Renal cortical epithelial cell (primary cell): ENCODE results near the gene FCHSD2. TPM values are rescaled to one million over a fixed set of nuclear protein-coding genes. Genes with fewer than 3 reads are reported as not detected.
"Not testable (repeated sequence)": the region's sequence is repeated elsewhere in the genome, so short reads cannot be mapped to it uniquely, and the experiment has no call there.

Source experiments
- DNase-seq: peaks from one replicate; pipeline ENCODE4 v3.0.0-alpha.2; 2011; ENCODE audit warnings: low read depth
- total RNA-seq: library from RNA; depleted of rRNA; stranded (reverse); fragments of >200 nt; gene quantifications from 2 replicates; pipeline ENCODE4 v1.2.3, GENCODE V29; 2014

The FCHSD2 gene
- total RNA-seq, 1 donor from 2014 or later, result 21.5 TPM

DNA sequence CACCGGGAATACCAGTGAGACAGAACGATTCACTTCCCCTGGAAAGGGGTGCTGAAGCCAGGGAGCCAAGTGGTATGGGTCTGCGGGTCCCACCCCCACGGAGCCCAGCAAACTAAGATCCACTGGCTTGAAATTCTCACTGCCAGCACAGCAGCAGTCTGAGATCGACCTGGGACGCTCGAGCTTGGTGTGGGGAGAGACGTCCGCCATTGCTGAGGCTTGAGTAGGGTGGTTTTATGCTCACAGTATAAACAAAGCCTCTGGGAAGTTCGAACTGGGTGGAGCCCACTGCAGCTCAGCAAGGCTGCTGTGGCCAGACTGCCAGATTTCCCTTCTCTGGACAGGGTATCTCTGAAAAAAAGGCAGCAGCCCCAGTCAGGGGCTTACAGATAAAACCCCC lies 80.7 kb downstream of the FCHSD2 start:
- not testable (repeated sequence) for DNase-seq

DNA sequence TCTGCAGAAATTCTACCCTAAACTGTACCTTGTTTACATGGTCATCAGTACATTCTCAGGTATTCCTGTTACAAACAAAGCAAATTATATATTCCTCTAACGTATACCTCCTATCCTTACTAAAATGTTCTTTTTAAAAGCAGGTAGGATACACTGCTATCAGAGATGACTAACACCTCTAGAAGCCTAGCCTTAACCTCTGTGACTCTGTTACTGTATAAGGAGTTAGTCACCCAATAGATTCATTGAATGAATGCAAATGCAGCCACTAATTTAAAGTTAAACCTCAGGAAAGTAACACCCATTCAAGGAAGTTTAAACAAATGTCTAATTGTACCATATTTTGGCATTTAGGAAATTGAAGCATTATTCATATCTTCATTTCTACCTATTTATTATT lies 82.2 kb downstream of the FCHSD2 start:
- no peak for DNase-seq

DNA sequence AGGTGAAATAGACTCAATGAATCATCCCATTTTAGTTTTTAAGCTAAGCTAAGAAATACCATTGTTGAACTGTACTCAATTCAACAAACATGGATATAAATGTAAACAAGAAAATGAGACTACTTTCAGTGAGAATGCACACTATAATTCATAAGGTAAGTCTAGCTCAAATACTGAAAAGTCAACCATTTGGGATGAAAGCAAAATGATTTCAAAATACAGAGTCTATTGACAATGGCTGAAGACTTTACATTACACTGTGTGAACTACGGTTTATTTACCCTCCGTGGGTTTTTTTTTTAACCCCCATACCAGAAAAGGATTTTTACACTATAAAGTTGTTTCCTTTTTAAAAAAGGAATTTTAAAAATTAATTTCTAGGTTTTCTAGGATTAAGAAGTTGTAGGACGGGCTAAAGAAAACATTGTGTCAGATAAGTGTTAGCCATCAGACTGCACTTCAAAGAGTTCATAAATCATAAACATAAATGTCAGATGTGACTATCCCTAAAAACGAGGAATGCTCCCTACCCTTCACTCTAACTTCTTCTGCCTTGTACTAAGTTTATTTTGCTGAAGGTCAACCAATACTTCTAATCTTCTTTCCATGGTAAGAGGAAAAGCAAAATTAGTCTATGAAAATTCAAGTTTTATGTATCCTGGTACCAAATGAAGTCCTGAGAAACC lies 83.0 kb downstream of the FCHSD2 start:
- no peak for DNase-seq

DNA sequence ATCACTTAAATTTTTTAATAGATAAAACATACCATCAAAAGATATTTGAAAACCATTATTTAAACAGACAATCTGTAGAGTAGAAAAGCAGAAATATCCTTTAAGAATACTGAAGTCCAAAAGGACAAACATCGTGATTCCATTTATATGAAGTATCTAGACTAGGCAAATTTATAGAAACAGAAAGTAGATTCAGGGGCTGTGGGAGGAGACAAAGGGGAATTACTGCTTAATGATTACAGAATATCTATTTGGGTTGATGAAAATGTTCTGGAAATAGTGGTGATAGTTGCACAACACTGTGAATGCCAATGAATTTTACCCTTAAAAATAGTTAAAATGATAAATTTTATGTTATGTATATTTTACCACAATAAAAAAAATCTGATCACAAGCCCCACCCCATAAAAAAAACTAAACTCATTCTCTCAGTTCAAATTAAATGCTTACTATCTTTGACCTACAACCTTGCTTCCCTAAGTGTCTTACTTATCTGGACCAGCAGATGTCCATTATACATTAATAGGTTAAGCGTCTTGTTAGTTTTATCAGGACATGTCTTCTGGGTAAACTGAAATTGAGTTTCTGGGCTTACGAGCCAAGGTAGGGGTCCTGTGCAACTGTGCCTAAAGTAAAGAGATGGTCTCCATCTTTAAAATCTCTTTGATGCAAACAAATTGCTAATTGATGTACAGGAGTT lies 86.3 kb downstream of the FCHSD2 start:
- no peak for DNase-seq

DNA sequence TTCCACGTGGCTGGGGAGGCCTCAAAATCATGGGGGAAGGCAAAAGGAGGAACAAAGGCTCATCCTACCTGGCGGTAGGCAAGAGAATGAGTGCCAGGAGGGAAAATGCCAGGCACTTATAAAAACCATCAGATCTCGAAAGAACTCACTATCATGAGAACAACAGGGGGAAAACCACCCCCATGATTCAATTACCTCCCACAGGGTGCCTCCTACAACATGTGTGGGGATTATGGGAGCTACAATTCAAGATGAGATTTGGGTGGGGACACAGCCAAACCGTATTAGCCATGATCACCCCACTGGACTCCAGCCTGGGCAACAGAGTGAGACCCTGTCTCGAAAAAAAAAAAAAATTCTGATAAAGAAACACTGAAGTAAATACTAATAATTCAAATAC lies 87.1 kb downstream of the FCHSD2 start:
- DNase-seq, result no peak

DNA sequence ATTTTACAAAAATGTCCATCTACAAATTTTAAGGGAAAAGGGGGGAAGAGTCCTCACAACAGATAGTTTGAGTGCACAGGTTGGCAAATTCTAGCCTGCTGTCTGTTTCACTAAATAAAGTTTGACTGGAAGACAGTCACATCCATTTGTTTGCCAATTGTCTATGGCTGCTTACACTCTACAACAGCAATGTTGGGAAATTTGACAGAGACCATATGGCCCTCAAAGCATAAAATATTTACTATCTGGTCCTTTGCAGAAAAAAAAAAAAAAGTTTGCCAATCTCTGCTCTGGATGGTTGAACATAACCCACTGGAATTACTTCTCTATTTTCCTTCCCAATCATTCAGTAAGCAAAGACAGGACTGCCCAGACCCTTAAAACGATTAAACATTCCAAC lies 88.2 kb downstream of the FCHSD2 start:
- DNase-seq, result no peak

DNA sequence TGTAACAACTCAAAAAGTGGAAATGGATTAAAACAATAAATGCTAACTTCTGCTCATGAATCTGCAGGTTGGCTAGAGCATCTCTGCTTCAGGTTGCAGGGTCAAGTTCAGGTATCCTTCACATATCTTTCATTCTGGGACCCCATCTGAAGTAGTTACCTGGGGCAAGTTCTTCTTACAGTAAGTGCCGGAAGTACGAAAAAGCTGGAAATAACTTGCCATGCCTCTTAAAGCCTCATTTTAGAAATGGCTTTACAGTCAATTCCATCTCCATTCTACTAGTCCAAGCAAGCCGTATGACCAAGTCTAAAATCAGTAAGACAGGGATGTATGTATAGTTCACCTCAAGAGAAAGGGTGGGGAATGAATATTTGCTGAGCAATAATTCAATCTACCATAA lies 93.7 kb downstream of the FCHSD2 start:
- no peak for DNase-seq

DNA sequence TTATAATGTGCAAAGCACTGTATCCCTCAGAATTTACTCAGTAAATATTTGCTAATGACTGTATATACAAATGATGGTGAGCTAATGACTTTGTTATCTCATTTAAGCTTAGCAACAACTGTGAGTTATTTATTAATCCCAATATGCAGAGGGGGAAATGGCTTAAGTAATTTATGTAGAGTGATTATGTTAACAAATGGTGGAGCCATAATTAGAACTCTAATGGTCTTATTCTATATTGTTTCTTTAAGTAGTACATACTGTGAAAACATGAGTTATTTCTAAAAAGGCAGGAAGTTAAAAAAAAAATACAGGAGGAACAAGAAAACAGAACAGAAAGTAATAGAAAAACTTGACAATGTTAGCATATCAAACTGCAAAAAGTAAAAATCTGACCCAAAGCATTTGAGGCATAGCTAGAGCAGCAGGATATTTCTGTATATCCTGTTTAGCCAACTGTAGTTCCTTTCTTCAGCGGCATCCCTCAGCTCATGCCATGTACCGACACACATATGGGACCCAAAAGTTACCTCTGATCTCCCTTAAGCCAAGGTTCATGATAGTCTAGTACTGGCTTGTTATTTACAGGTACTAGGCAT lies 94.2 kb downstream of the FCHSD2 start:
- DNase-seq, result peak; percentile 62

DNA sequence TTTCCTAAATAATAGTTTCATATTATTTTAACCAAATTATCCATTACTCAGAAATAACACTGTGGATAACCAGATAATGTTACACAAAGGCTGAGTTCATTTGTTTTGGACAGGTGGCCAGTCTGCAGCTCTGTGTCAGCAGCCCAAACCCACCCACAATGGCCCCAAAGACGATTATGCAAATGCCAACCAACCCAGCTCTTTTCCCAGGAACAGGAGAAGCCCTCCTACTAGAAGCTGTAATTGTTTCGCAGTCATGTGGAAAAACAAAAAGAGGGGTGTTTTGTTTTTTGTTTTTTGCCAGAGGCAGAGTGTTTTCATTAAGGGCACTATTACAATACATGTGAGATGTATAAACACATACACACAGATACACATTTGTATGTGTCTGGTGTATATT lies 102.1 kb downstream of the FCHSD2 start:
- no peak for DNase-seq

DNA sequence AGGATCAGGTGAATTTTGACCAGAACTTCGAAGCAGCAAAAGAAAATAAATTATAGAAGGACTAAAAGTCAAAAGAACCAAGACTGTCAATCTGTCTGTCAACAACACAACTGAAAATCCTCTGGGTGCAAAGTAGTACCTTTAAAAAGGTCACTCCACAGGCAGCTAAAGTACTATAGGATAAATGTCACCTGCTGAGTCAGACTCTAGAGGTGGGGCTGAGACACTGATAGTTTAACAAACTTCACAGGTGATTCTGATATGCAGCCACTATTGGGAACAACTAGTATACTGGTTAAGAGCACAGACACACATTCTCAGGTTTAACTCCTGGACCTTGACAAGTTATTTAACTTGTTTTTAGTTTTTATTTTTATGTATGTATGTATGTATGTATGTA lies 107.3 kb downstream of the FCHSD2 start:
- DNase-seq, result no peak

DNA sequence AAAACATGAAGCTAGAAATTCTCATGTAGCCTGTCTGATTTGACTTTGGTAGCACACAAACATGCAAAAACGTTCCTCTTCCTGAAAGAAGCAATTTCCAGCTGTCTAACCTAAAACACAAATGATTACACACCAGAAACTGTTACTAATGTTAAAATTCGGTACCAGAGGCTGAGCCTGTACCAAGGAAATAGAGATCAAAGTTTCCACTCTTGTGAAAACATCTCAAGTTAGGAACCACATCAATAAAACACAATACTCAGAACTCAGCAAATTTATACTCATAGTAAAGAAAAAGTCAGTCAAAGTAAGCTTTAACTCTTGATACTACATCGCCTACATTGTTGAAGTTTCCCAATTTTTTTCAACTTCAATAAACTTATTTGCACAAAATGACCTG lies 107.8 kb downstream of the FCHSD2 start:
- no peak for DNase-seq

DNA sequence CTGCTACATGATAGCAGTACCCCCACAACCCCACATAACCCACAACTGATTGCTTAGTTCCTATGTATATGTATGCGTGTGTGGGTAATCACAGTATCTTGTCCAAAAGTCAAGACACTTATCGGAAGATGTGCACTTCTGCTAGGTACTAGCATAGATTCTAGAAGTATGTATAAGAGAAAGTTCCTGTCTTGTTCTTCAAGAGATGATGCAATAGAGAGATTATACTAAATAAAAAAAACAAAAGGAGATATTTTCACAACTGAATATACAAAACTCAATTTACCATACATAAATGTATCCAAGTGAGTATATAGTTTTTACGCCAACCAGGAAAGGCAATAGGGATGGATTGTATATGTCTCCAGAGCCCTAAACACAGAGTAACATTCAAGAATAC lies 112.0 kb downstream of the FCHSD2 start:
- DNase-seq, result no peak

DNA sequence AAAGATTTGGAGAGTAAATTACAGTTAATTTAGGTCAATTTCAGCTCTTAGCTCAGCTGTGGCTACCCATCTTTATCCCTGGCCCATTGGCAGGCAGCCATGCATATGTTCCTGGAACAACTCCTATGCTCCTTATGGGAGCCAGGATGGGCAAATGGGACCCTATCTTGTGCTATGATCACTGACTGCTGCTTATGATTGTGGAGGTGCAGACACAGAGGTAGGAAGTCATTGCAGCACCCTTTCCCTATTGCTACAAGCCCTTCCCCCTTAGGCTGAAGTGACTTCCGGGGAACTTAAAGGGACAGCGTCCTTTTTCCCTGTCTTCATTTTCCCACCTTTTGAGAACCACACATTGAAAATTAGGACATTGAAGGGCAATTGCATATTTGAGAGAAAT lies 112.7 kb downstream of the FCHSD2 start:
- no peak for DNase-seq

DNA sequence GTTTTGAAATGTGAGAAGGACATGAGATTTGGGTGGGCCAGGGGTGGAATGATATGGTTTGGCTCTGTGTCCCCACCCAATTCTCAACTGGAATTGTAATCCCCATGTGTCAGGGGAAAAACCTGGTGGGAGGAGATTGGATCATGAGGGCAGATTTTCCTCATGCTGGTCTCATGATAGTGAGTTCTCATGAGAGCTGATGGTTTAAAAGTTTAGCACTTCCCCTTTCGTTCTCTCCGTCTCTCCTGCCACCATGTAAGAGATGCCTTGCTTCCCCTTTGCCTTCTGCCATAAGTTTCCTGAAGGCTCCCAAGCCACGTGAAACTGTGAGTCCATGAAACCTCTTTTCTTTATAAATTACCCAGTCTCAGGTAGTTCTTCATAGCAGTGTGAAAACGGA lies 113.5 kb downstream of the FCHSD2 start:
- no peak for DNase-seq

DNA sequence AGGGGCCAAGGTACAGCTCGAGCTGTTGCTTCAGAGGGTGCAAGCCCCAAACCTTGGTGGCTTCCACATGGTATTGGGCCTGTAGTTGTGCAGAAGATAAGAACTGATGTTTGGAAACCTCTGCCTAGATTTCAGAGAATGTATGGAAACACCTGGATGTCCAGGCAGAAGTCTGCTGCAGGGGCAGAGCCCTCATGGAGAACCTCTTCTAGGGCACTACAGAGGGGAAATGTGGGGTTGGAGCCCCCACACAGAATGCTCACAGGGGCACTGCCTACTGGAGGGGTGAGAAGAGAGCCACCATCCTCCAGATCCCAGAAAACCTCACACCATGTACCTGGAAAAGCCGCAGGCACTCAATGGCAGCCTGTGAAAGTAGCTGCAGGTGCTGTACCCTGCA lies 114.3 kb downstream of the FCHSD2 start:
- not testable (repeated sequence) for DNase-seq

DNA sequence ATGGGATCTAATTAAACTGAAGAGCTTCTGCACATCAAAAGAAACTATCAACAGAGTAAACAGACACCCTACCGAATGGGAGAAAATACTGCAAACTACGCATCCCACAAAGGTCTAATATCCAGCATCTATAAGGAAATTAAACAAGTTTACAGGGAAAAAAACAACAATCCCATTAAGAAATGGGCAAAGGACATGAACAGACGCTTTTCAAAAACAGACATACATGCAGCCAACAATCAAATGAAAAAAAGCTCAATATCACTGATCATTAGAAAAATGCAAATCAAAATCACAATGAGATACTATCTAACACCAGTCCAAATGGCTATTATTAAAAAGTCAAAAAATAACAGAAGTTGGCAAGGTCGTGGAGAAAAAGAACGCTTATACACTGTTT lies 117.5 kb downstream of the FCHSD2 start:
- DNase-seq, result no peak

DNA sequence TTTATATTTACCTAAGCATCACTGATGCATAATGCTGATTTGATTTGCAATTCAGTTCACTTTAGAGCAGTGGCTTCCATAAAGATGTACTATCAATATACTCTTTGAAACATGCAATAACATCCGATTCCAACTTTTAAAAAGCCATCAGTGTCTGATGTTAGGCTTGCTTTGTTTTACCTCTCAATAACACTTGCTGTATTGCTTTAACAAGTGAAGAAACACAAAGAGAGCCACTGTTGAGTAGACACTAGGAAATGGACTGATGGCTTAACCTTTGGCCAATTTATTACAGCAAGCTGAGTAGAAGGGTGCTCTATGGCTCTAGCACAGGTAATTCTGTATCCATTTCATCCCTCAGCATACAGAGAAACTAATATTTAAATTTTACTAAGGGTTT lies 122.1 kb downstream of the FCHSD2 start:
- DNase-seq, result no peak

DNA sequence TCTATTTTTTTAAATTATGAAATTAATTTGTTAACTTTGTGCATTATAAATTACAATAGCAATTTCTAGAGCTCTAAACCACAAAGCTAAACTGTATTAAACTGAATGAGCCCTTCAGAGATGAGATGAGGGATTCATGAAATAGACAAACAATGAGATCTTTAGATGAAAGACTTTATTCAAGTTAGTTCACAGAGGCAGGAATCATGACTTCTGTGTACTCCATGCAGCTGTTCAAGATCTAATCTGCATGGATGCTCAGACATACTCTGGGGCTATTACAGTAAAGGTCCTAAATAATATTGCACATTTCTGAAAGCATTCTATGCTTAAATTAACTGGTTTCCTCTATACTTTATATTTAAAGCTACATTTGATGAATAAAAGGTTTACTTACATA lies 122.7 kb downstream of the FCHSD2 start:
- no peak for DNase-seq

DNA sequence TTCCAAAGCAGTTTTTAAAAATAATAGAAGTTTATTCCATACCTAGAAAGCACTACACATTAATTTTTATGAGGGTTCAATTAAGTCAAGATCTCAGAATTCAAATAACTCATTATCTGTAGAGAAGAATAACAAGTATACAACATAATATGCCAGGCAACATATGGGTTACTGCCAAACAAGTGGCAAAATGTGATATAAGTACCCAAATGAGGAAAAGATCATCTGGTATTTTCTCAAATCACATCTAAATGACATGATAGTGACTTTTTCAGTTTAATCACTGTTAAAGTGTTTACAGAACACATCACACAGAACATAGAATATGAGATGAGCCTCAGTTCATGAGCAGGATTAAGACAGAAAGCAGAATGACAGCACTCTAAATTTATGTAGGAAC lies 123.3 kb downstream of the FCHSD2 start:
- DNase-seq, result no peak

DNA sequence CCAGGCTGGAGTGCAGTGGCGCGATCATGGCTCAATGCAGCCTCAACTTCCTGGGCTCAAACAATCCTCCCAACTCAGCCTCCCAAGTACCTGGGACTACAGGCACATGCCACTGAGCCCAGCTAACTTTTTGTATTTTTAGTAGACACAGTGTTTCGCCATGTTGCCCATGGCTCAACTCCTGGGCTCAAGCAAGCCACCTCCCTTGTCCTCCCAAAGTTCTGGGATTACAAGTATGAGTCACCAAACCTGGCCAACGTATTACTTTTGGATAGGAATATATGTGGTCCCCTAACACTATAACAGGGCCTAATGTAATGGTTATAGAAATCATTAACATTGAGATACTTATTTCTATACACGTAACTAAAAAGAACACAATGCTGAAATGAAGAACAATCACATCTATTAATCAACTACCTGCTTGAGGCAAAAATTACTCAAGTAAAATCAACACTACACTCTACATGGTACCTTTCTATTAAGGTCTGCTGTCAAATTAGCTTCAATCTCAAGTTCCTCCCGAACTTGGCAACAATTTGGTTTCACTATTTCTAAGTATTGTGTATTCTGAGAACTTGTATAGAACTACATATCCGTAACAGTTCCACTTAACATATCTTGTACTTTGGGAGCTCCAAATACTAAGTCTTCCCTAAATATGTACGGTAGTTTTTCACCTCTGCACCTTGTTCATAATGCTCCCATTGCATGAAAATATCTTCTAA lies 124.9 kb downstream of the FCHSD2 start:
- DNase-seq, result peak; percentile 14

DNA sequence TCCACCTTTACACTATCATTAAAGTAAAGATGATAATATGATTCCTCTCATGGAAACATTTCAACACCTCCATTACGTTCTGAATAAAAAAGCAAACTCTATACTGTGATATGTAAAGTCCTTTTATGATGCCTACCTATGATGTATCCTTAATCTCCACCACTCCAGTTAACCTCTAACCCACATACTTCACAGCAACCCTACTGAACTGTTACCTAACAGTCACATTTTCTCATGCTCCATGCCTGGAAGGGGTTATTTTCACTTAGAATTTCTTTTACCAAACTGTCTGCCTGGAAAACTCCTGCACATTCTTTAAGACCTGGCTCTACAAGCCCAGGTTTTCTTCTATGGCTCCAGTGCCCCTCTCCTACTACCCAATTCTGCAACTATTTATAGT lies 129.1 kb downstream of the FCHSD2 start:
- peak; percentile 13 for DNase-seq

DNA sequence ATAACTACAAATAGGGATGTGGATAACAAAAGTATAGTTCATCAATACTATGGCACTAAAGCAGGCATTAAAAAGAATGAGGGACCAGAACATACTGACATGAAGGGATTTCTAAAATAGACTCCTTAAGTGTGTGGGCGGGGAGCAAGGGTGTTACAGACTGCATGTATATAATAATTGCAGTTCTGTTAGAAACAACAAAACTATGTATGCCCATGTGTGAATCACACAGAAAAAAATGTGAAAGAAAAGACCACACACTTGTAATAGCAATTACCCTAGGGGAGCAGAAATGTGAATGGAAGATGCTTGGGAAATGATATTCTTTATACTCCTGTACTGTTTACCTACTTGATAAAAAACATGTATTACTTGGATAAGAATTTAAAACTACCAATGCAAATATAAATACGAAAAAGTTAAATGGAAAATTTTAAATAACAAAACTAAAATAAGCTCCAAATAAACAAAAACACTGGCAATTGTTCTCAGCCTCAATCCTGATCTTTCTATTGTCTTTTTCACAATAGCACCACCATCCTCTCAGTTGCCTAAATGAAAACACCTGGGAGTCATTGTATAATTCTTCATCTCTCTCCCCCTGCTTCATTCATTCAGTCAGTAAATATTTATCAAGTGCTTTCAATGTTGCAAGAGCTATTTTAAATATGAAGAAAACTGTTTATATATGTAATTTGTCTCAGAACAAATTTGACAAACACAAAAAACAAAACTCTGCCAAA lies 129.8 kb downstream of the FCHSD2 start:
- peak; percentile 4 for DNase-seq
